Ovary (tissue), 9 donors: Measurements from ENCODE around the gene REC114. TPM values are rescaled to one million over a fixed set of nuclear protein-coding genes. Genes with fewer than 3 reads are reported as not detected.
"Not testable (repeated sequence)": the region's sequence is repeated elsewhere in the genome, so short reads cannot be mapped to it uniquely, and the experiment has no call there.

Source experiments
- DNase-seq, 5 donors: peaks; one replicate each; pipeline ENCODE4 v3.0.0-alpha.2; 2019 to 2020
- H3K27ac ChIP-seq, 2 donors: fragments of 200-600 bp; one replicate each; pipeline versions ENCODE4 v1.5.1 to v1.8.0; 2019 to 2022
- H3K27me3 ChIP-seq: fragments of 200-600 bp; one replicate; pipeline ENCODE4 v1.8.0; 2022
- H3K36me3 ChIP-seq: fragments of 200-600 bp; sonication (generic); one replicate; pipeline ENCODE4 v1.5.1; 2019
- H3K4me1 ChIP-seq: one replicate; pipeline ENCODE4 v1.8.1; 2013; ENCODE audit warnings: mild to moderate bottlenecking, moderate library complexity; ENCODE audit not compliant: insufficient read depth
- H3K4me3 ChIP-seq: fragments of 200-600 bp; sonication (generic); one replicate; pipeline ENCODE4 v1.5.1; 2017
- H3K9me3 ChIP-seq, 2 donors: fragments of 200-600 bp in 1 of 2; sonication (generic) in 1 of 2; one replicate each; pipeline versions ENCODE4 v1.5.1 to v1.8.1; 2013 to 2019; ENCODE audit warnings: mild to moderate bottlenecking in 1 of 2, moderate library complexity in 1 of 2
- EP300 ChIP-seq: sonication (generic); formaldehyde crosslinking; IDR thresholded peaks from one replicate; pipeline ENCODE4 v1.6.1; 2017; ENCODE audit warnings: antibody characterized with exemption
- POLR2A ChIP-seq: fragments of 450-650 bp; IDR thresholded peaks from one replicate; pipeline ENCODE4 v1.6.1; 2017; ENCODE audit warnings: antibody characterized with exemption, mild to moderate bottlenecking, moderate library complexity
- WGBS, 3 donors: extraction: QIAGEN DNeasy Blood & Tissue Kit in 1 of 3; methylation state at CpG; one replicate each; pipeline versions ENCODE4 v1.1.5 to v1.1.7; 2013 to 2017; 5-methylcytosine and 5-hydroxymethylcytosine counted together
- intact Hi-C, 4 donors: fragments of 100-400 bp; cut with DNase I; formaldehyde crosslinking; loops; one replicate each; pipeline versions ENCODE4 v1.11.0 to v1.15.1; 2022 to 2023
- polyA plus RNA-seq, 2 donors: library from polyadenylated mRNA; stranded (reverse); fragments of 200-250 nt in 1 of 2; fragments of 350-450 nt in 1 of 2; fragmentation: Illumina TruSeq in 1 of 2; extraction: RNeasy Lipid Tissue Mini Kit (QIAGEN cat#74804) in 1 of 2; gene quantifications; one replicate each; pipeline ENCODE4 v1.2.3, GENCODE V29; 2013 to 2014
- total RNA-seq, 7 donors: library from RNA; depleted of rRNA in 2 of 7; stranded (reverse); fragments of >200 nt in 2 of 7; fragmentation: NEBNext Ultra II Directional in 3 of 7; extraction: Animal tissue kit (Norgen Biotek cat#: 25700) in 3 of 7; gene quantifications; one replicate each; pipeline versions ENCODE4 v1.1.0 to v1.2.4, GENCODE V29; 2016 to 2023
- TF ChIP-seq, protein P1 (sequence below), 3 donors: fragments of 450-650 bp in 2 of 3; fragments of 200-600 bp in 1 of 3; IDR thresholded peaks; one replicate each; pipeline versions ENCODE4 v1.5.1 to v1.8.0; 2016 to 2022; ENCODE audit warnings: antibody characterized with exemption in 3 of 3, mild to moderate bottlenecking in 1 of 3
- donor health status: DM: no; HTN: no; CAD: no; lungs with moderate emphysema.
- donor health status: DM: no; HTN: no; CAD: no.
- donor health status: Bipolar disorder and iron deficiency.
- donor health status: DM: yes; HTN: yes; CAD: no.
- donor health status: DM: no; HTN: no; CAD: no.
- donor health status: DM: yes; HTN: yes; CAD: no.

Gene REC114
- total and polyA plus RNA-seq, 9 donors = 0.51 TPM; not detected in 8

DNA sequence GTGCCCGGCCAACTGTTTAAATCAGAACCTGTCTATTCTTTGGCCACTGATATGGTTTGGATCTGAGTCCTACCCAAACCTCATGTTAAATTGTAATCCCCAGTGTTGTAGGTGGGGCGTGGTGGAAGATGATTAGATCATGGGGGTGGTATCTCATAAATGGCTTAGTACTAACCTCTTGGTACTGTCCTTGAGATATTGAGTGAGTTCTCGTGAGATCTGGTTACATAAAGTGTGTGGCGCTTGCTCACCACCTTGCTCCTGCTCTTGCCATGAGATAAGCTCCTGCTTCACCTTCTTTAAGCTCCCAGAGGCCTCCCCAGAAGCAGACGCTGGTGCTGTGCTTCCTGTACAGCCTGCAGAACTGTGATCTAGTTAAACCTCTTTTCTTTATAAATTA, 42.4 kb downstream of the REC114 start:
- no peaks in the 10 kb centered on the region for H3K27me3 ChIP-seq
- no peaks in the 10 kb centered on the region for H3K4me1 ChIP-seq
- TF ChIP-seq, protein P1, sequence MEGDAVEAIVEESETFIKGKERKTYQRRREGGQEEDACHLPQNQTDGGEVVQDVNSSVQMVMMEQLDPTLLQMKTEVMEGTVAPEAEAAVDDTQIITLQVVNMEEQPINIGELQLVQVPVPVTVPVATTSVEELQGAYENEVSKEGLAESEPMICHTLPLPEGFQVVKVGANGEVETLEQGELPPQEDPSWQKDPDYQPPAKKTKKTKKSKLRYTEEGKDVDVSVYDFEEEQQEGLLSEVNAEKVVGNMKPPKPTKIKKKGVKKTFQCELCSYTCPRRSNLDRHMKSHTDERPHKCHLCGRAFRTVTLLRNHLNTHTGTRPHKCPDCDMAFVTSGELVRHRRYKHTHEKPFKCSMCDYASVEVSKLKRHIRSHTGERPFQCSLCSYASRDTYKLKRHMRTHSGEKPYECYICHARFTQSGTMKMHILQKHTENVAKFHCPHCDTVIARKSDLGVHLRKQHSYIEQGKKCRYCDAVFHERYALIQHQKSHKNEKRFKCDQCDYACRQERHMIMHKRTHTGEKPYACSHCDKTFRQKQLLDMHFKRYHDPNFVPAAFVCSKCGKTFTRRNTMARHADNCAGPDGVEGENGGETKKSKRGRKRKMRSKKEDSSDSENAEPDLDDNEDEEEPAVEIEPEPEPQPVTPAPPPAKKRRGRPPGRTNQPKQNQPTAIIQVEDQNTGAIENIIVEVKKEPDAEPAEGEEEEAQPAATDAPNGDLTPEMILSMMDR (IDR thresholded peaks at IDR 0.05) = no peak
- TF ChIP-seq EP300 (no peak), POLR2A (no peak)
- DNase-seq = no peak
- no peaks in the 10 kb centered on the region for H3K9me3 ChIP-seq
- no peaks in the 10 kb centered on the region for H3K36me3 ChIP-seq
- H3K4me3 ChIP-seq = no peak overlapping the region
- intact Hi-C loops = no loop called here
- no peak overlapping the region for H3K27ac ChIP-seq
- WGBS, 3 donors = 68 to 81% (median 70%) methylated on average over 5 of the region's 5 CpGs

DNA sequence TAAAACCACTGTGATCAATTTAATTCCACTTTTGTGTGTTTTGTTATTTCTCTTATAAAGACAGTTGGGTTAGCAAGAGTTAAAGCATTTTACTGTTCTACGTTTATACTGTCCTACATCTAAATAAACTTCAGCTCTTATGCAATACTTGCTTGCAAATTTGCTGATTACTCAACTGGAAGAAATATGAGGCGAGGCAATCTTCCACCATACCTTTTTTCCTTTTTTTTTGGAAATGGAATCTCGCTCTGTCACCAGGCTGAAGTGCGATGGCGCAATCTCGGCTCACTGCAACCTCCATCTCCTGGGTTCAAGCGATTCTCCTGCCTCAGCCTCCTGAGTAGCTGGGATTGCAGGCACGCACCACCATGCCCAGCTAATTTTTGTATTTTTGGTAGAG, 42.9 kb downstream of the REC114 start:
- H3K4me1 ChIP-seq, H3K36me3 ChIP-seq, intact Hi-C loops, DNase-seq, H3K9me3 ChIP-seq, H3K4me3 ChIP-seq, H3K27ac ChIP-seq, H3K27me3 ChIP-seq: not testable (repeated sequence)
- 74 to 78% (median 76%) methylated on average over 8 of the region's 8 CpGs for WGBS, 3 donors

DNA sequence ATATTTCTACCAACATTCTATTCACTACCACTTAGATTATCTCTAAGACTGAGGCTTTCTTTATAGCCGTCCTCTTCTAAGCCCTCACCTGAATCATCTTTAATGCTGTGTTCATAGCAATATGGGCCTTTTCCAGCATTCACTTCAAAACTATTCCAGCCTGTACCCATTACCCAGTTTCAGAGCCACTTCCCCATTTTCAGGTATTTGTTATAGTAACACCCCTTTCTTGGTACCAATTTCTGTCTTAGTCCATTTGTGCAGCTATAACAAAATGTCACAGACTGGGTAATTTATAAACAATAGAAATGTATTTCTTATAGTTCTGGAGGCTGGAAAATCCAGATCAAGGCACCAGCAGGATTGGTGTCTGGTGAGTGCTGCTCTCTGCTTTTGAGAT, 45.7 kb downstream of the REC114 start:
- H3K27ac ChIP-seq = no peak overlapping the region
- intact Hi-C loops = no loop called here
- 67 to 78% (median 74%) methylated on average over 1 of the region's 1 CpG for WGBS, 3 donors
- H3K4me1 ChIP-seq = no peaks in the 10 kb centered on the region
- H3K36me3 ChIP-seq = no peaks in the 10 kb centered on the region
- no peaks in the 10 kb centered on the region for H3K27me3 ChIP-seq
- no peak for DNase-seq
- TF ChIP-seq POLR2A = no peak
- no peak for TF ChIP-seq EP300
- TF ChIP-seq, protein P1 (IDR thresholded peaks at IDR 0.05) = no peak
- H3K4me3 ChIP-seq = no peak overlapping the region
- H3K9me3 ChIP-seq = no peaks in the 10 kb centered on the region

DNA sequence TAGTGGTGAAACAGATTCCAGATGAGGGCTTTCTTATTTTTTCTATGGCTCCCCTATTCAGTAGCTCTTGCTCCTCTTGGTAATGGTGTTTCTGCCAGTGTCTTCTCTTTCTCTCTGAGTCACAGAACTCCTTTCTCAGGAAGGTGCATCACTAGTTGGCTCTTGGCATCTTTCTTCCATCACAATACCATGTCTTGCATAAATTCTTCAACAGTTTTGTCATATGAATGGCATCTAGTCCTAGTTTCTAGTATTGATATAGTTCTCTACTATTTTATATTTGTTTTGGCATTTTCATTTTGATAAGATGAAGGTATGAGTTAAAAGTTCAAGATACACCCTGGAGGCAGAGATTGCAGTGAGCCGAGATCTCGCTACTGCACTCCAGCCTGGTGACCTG, 51.0 kb downstream of the REC114 start:
- Histone ChIP-seq H3K27ac (no peak overlapping the region), H3K4me3 (no peak overlapping the region), H3K4me1 (no peaks in the 10 kb centered on the region), H3K9me3 (no peaks in the 10 kb centered on the region), H3K27me3 (no peaks in the 10 kb centered on the region), H3K36me3 (no peaks in the 10 kb centered on the region)
- 89 to 97% (median 94%) methylated on average over 2 of the region's 2 CpGs for WGBS, 3 donors
- intact Hi-C loops = no loop called here
- no peak for DNase-seq
- TF ChIP-seq, protein P1 (IDR thresholded peaks at IDR 0.05) = no peak
- TF ChIP-seq POLR2A = no peak
- no peak for TF ChIP-seq EP300

DNA sequence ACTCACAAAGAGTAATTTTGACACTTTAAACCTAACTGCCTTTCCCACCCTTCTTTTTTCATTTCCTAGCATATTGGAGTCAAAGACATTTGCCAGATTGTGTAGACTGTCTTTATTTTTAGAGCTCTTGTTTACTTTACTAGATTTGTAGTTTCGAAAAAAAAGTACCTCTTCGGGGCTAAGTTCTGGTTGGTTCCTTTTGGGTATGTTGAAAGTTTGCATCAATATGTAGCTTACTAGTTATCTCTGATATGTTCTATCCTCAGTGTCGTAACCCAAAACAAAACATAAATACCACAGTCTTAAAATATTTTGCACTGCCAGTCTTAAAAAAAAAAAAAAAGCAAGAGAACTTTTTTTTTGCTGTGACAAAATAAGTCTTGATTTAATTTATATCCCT, 52.2 kb downstream of the REC114 start:
- no peaks in the 10 kb centered on the region for H3K36me3 ChIP-seq
- H3K27me3 ChIP-seq = no peaks in the 10 kb centered on the region
- no peak overlapping the region for H3K4me3 ChIP-seq
- 10 to 33% (median 13%) methylated on average over 3 of the region's 3 CpGs for WGBS, 3 donors
- H3K4me1 ChIP-seq = no peaks in the 10 kb centered on the region
- no peak overlapping the region for H3K27ac ChIP-seq
- DNase-seq = no peak
- no peaks in the 10 kb centered on the region for H3K9me3 ChIP-seq
- TF ChIP-seq, protein P1 (IDR thresholded peaks at IDR 0.05) = no peak
- TF ChIP-seq EP300 = no peak
- no peak for TF ChIP-seq POLR2A
- intact Hi-C loops = no loop called here
